Lower leg skin (tissue), 3 donors: ENCODE data around the gene TAGLN3.

Experiments
- CTCF ChIP-seq, 3 donors: fragments of 450-650 bp; IDR thresholded peaks; one replicate each; pipeline ENCODE4 v1.5.1; 2016; ENCODE audit warnings: antibody characterized with exemption in 3 of 3, mild to moderate bottlenecking in 3 of 3, moderate library complexity in 2 of 3
- POLR2A ChIP-seq, 2 donors: fragments of 450-650 bp; IDR thresholded peaks; one replicate each; pipeline ENCODE4 v1.6.1; 2016 to 2017; ENCODE audit warnings: antibody characterized with exemption in 2 of 2, mild to moderate bottlenecking in 1 of 2, moderate library complexity in 1 of 2

- TF ChIP-seq CTCF (IDR thresholded peaks at IDR 0.05) (no peak), POLR2A (IDR thresholded peaks at IDR 0.05) (no peak)
These were observed 22.5 kb upstream of the TAGLN3 start for GRCh38 chr3:111976254-111976653.
